Hindlimb muscle (tissue), 1 donor: ENCODE results near the gene RMRP. TPM values are rescaled to one million over a fixed set of nuclear protein-coding genes. Genes with fewer than 3 reads are reported as not detected.
"Not testable (repeated sequence)": the region's sequence is repeated elsewhere in the genome, so short reads cannot be mapped to it uniquely, and the experiment has no call there.

Experiments
- DNase-seq: peaks from one replicate; pipeline ENCODE4 v3.0.0-alpha.2; 2013
- polyA plus RNA-seq: library from polyadenylated mRNA; unstranded; fragments of 120-200 nt; gene quantifications from one replicate; pipeline ENCODE4 v1.2.1, GENCODE V29; 2013; ENCODE audit not compliant: insufficient read length

Gene RMRP
- polyA plus RNA-seq, 1 donor, result not detected

DNA sequence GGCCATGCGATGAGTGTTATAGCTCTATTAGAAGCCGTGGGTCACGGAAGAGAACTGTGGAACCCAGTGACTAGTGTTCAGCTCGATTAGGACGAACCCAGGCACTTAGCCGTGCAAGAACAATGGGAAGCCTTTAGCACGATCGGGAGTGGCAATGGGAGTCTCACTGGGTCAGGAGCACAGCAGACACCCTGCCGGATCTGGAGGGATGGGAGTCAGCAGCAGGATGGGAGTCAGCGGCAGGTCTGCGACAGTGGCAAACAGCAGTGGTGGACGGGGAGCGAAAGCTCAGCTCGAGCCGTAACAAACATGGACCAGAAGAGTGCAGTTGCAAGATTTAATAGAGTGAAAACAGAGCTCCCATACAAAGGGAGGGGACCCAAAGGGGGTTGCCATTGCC, 17.4 kb downstream of the RMRP start:
- not testable (repeated sequence) for DNase-seq

DNA sequence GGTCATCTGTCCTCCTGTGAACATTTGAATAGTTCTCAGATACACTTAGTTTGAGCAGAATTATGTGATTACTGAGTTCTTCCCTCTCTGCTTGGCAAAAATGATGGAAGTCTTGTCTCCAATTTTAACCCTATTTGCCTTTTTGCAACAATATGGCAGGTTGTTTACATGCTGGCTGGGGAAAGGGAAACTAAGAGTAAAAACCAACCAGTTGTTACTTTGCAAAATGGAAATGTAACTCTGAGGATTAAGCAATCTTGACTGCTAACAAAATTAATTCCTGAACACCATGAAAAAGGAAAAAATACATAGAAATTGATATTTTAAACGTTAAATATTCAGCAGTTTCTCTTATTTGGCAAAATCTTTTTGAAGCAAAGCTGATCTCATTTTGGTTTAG, 18.2 kb downstream of the RMRP start:
- DNase-seq, result no peak

DNA sequence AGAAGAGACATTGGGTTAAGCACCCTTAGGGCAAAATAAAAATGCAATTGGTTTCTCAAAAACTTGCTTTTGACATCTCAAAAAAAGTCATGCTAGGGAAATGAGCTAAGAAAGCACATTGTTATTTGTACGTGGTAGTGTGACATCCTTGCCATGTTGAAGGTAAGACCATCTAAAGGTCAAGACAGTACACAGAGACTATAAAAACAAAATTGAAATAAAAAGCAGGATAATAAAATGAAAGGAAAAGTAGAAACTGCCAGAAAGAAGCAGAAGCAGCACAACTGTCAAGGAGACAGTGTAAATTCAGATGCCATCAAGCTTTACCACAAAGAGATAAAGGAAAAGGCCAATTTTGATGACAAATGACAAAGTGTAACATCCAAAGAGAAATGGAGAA, 18.6 kb downstream of the RMRP start:
- not testable (repeated sequence) for DNase-seq

DNA sequence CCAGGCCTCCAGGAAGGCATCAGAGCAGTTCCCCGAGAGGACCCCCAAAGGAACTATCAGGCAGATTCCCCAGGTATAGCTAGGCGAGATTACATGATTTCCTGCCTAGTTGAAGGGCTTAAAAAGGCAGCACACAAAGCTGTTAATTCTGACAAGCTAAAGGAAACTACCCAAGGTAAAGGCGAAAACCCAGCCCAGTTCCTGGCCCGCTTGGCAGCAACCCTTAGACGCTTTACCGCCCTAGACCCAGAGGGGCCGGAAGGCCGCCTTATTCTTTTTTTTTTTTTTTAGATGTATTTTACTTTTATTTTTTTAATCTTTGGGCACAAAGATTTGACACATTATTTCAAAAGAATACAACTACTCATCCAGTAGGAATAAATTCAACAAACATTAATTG, 19.1 kb downstream of the RMRP start:
- DNase-seq, result not testable (repeated sequence)

DNA sequence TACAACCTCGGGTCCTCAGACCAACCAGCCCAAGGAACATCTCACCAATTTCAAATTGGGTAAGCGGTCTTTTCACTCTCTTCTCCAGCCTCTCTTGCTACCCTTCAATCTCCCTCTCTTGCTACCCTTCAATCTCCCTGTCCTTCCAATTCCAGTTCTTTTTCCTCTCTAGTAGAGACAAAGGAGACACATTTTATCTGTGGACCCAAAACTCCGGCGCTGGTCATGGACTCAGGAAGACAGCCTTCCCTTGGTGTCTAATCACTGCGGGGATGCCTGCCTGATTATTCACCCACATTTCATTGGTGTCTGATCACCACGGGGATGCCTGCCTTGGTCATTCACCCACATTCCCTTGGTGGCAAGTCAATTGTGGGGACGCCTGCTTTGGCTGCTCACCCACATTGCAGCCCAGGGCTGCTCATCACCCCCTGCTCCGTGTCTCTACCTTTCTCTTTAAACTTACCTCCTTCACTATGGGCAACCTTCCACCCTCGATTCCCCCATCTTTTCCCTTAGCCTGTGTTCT, 20.3 kb downstream of the RMRP start:
- DNase-seq, result not testable (repeated sequence)

DNA sequence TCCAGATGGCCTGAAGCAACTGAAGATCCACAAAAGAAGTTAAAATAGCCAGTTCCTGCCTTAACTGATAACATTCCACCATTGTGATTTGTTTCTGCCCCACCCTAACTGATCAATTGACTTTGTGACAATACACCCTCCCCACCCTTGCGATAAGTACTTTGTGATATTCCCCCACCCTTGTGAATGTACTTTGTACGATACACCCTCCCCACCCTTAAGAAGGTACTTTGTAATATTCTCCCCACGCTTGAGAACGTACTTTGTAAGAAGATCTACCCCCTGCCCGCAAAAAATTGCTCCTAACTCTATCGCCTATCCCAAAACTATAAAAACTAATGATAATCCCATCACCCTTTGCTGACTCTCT, 21.0 kb downstream of the RMRP start:
- DNase-seq, result not testable (repeated sequence)

DNA sequence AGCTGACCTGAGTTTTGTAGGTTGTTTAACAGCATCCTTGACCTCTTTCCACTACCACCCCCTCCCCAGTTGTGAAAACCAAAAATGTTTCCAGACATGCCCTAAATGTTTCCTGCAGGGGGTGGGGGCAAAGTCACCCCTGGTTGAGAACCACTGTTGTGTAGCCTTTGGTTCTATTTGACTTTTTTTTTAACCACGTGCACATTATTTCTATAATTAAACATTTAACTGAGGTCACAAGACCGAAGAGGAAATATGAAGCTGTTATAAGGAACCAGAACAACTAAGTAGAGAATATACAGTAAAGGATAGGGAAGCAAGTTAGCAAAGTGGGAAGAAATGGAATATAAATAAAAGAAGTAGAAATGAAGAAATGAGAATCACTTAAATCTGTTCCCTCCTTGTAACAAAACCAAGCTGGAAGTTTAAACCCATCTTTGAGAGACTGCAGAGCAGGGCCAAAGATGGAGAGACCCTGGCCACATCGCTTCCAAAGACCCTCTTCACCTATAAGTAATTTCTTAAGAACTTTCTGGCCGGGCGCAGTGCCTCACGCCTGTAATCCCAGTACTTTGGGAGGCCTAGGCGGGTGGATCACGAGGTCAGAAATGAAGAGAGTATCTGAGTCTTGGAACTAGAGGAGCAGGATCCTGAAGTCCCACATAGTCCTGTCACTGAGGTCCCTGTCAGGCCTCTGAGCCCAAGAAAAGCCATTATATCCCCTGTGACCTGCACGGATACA, 21.5 kb downstream of the RMRP start:
- no peak for DNase-seq

DNA sequence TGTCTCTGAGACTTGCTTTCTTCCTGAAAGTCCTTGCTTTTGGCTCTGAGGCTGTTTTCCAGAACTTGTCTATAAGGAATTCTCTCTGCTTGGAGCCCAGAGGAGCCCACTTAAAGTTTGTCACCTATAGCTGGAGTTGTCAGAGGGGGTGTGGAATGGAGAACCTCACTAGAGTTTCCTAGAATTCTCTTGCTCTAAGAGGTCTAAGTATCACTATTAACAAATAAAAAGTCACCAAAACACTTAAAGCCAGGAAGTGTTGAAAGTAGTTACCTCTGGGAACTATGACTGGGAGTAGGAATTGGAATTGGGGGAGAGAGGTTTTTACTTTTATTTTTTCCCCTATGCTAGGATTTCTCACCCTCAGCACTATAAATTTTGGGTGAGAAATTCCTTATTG, 22.1 kb downstream of the RMRP start:
- no peak for DNase-seq

DNA sequence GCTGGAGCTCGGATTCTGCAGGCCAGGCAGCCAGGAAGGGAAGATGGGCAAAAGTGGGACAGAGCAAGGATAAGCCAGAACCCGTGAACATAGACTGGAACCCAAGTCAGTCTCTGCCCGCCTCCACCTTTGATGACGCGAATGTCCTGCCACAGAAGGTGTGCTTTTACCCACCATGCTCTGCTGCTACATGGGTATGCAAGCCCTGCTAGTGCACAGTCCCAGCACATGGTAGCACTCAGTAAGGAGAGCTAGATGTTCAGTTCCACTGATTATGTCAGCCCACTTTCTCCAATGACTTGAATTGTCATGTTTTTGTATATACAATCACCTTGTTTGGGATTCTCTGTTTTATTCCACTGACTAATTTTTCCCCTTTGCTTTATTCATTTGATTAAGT, 28.2 kb downstream of the RMRP start:
- DNase-seq, result no peak

DNA sequence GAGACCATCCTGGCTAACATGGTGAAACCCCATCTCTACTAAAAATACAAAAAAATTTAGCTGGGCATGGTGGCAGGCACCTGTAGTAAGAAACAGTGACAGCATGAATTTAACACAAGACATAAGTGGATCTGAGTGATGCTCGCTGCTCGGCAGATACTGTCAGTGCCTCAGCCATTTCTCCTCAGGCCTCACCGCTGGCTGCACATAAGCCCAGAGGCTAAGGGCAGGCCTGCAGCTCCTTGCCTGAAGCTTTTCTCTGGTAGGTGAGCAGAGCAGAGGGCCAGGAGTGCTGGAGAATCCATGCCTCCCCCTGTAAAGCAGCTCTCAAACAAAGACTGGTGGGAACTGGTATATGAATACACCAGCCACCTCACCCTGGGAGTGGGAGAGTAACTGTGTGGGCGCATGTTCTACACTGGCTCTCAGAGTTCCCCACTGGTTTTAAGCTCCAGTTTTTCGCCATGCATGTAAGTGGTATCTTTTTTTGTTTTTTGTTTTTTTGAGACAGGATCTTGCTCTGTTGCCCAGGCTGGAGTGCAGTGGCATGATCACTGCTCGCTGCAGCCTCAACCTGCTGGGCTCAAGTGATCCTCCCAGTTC, 29.3 kb downstream of the RMRP start:
- no peak for DNase-seq

DNA sequence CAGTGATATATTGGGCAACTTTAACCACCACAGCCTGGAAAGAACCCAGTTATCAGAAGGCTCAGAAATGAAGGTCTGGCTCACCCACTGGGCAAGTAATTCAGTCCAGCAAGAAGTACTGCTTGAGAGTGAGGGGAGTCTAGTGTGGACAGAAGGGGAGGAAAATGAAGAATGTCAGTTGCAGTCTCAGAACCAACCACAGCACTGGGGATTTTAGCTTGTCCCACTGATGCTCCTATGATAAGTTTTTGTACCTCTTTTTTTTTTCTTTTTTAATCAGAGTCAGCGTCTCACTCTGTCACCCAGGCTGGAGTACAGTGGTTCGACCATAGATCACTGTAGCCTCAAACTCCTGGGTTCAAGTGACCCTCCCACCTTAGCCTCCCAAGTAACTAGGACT, 30.2 kb downstream of the RMRP start:
- no peak for DNase-seq

DNA sequence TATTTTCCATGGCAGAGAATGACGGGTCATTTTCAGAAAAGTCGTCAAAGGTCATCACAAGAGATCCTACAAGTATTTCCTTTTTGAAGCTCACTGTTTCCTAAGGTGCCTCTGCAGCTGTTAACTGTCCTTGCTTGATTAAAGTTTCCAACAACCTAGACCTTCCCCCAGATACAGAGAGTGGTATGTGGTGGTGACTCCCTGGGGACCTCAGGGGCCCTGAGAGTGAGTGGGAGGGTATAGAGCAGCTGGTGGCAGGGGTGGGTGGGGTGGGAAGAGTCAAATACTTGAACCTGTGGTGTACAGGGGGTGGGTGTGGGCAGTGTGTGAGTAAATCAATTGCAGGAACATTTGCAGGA, 38.0 kb downstream of the RMRP start:
- DNase-seq, result no peak

DNA sequence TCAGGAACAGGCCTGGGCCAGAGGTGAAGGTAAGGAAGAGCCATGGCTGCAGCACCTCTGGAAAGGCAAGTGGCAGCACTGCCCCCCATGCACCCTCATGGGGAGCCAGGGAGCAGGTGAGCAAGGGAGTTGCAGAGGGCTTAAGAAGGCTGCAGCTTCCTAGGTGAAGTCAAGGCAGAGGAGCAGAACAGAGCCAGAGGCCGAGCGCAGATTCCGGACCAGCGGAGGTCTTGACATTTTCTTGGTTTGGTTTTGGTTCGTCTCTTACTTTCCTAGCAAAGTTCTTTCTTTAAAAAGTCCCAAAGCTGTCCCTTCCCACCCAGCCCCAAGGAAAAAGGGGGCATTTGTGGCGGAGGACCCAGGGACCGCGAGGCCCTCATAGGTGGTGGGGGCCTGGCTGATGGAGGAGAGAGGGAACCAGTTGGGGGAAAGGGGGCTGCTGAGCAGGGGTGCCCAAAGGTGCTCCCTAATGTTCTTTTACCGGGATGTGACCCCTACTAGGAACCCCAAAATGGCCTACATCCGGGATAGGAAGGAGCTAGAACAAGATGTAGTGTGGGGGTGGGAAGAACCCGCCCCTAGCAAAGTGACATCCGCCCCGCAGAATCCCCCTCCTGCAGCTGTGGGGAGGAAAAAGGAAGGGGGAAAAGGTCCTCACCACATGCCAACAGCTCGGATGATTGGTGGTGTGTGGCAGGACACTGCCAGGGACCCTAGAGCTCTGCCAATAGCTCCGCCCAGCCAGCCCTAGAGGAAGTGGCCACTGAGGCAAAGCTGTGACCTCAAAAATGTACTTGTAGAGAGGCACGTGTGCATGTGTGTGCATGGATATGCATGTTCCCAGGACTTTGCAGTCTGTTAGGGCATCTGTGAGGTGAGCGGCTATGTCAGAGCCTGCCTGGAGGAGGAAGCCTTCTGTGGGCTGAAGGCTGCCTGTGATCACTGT, 38.7 kb downstream of the RMRP start:
- no peak for DNase-seq

DNA sequence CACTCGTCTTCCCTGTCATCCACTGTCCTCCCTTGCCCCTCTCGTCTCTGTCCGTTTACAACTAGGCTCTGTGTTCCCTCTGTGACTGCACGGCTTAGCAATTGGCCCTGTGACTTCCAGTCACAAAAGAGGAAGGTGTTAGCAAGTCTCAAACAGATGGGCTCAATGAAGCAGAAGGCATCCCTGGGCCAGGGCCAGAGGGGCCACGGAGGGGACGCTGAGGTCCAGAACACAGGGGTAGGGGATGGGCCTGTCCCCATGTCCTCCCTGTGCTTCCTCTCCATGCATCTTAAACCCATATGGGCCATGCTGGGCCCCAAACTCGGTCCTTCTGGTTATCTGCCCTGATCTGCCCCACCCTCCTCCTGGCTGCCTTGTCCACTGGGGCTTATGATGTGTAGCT, 39.5 kb downstream of the RMRP start, which contains the start of gene CD72:
Gene CD72, minus strand, starts transcription at position 89 of the 403 bp plus-strand sequence. CDS start 110 bp downstream, outside the sequence.
- no peak for DNase-seq

DNA sequence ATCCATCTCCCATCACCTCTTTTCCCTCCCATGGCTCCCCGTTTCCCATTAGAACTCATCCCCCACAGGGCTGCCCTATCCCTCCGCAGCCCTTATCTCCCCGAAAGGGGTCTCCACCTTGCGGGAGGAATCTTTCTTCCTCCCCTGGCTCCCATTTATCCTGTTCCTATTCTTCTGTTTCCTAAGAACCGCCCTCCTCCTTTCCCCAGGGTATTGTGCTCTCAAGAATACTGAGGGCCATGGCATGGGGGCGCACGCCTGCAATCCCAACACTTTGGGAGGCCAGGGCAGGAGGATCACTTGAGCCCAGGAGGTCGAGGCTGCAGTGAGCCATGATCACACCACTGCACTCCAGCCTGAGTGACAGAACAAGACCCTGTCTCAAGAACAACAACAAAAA, 40.3 kb downstream of the RMRP start:
- DNase-seq, result no peak

DNA sequence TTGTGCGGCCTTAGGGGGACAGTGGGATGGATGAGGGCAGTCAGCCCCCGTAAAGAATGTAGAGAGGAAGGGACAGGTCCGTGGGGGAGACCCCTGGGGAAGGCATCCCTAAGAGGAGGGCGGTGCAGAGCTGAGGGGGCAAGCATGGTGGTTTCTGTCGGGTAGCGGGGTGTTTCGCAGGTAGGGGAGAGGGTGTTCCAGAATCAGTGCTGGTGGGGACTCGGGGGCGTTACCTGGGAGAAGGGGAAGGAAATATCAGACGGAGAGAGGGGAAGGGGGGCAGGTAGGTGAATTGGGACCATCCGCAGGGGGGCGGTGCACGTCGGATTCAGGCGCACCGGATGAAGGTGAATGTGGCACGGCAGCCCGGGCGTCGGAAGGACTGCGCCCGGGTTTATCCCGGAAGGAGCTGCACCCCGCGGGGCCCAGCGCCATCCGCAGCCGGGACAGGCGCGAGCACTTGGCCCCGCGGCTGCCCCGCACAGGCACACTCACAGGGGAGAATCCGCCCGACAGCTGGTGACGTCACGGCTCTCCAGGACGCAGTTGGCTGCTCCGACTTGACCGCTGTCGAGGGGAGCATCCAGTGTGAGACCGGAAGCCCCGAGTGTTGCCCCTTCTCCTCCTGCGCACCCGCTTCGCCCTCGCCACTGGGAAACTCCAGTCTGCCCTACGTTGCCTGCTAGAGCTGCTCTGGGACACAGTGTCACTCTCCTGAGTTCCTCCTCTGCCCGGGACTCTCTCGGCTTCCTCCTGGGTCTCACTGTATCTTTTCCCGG, 40.9 kb downstream of the RMRP start:
- peak; percentile 53 for DNase-seq

DNA sequence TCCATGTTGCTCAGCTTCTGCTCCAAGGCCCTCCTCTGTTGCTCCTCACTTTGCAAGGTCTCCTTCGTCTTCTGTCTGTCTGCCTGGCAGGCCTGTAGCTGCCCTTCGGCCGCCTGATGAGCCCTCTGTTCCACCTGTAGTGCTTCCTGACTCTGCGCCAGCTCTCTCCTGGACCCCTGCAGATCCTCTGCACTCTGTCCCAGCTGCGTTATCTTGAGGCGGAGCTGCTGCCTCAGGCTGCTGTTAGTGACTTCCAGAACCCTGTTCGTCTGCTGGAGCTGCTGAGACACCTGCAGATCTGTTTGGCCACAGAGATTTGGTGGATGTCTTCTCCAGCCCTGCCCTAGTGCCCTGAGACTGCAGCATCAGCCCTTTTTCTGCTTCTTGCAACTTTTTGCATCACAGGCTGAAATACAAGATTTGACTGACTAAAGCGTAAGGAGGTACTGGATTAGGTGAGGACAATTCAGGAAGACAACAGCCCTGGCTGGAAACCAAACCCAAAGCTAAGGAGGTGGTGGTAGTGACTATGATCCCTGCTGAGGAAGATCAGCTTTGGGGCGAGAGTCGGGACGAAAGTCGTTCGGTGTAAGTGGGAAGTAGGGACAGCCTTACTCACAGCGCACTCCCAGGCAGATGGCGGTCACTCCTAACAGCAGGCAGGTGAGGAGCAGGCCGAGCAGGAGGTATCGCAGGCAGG, 41.7 kb downstream of the RMRP start:
- DNase-seq, result no peak

DNA sequence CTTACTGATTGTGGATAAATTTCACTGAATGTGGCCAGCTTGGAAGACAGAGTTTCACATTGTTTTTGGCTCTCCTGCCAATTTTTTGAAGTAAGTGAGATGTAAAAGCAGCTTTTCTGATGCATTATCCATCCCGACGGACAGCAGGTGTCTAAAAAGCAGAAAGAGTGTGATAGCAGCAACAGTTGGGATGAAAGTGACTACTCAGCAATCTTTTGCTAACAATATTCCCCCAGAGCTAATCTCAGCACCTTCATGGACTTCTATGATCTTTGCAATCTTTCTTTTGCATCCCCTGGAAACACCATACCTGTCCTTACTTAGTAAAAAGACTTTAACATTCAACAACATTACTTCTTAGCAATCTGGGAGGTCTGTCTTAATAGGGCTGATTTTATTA, 45.0 kb downstream of the RMRP start:
- no peak for DNase-seq

DNA sequence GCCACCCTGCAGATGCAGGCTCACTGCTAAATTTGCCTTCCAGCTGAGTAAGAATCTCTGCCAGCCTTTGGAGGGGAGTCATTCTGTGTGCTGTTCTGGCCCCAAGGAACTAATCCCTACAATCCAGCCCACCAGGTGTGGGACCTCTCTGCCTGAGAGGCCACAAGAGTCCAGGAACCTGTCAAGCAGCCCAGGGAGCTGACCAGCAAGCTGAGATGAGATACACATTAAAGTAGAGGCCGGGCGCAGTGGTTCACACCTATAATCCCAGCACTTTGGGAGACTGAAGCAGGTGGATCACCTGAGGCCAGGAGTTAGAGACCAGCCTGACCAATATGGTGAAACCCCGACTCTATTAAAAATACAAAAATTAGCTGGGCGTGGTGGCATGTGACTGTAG, 45.8 kb downstream of the RMRP start:
- not testable (repeated sequence) for DNase-seq

DNA sequence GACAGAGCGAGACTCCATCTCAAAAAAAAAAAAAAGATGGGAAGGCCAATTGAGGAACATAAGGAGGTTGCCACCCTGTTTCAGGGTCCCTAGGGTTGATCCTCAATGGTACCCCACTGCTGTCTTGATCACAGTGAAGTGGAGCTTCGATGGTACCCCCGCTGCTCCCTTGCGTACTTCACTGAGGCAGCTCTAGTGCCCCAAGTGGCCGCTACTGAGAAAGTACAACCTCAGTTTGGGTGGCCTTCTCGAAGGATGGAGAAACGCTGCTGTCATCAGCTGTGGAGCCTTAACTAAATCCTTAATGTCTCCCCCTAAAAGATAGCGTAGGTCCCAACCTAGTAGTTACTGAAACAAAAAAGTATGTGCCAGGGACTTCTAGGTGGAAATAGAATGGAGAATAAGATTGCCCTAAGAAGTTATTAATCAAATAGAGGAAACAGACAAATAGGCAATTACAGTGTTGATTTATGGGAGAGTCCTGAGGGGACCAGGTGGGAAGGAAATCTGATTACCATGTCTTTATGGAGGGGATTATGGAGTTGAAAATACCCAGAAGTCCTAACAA, 46.5 kb downstream of the RMRP start:
- DNase-seq, result no peak

DNA sequence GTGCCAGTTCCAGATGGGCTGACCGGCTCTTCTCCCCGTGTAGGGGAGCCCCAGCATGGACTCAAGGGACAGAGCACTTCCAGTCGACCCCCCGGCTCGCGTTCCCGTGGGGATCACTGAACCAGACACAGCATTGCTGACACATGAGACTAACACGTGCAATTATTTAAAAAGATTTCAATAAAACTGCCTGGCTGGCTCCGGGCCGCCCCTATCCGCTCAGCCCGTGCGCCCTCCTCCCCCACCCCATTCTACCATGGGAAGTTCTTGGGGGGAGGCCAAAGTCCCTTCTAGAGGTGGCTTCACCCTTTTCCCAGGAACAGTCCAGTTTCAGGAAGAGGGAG, 48.0 kb downstream of the RMRP start:
- no peak for DNase-seq
